SW480 (cell line): ENCODE measurements around the gene TAF5L.
A peak's percentile ranks its signal among the peaks of the same experiment; 100 is the strongest.

Experiments
- DNase-seq: peaks from one replicate; pipeline ENCODE4 v3.0.0-alpha.2; 2016; ENCODE audit warnings: low spot score

The TAF5L gene

DNA sequence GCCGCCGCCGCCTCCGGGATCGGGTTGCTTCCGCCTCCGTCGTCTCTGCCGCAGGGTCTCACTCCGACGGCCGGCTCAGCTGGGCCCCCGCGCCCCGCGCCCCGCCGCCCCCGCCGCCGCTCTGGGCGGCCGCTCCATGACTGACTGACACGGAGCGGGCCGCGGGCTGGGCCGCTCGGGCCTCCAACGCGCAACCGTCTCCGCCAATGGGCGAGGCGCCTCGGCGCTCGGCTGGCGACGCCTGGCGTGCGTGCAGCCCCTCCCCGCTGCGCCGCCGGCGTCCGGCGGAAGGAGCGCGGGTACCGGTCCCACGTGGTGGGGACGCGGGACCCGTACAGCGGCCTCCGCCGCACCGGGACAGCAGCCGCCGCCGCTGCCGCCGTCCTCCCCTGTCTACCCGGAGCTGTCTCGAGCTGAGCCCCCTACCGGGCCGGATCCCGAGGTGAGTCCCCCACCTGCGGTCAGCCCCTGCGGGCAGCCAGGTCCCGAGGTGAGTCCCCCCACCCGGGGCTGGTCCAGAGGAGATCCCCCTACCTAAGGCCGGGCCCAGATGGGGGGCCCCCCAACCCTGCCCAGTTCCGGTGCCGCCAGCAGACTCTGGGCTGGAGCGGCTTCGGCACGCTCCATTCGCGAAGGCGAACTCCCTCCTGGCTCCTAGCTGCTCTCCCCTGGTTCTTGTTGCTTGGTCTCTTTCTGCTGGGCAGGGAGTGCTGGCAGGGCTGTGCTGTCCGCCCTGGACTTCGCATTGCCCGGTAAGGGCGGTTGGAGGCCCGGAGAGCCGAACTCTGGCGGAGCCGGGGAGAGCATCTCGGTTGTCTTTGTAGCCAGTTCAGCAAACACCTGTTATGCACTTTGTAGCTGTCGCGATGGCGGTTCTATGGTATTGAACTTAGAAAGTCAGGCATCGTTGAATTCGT, at the start of gene TAF5L, which contains the start of gene URB2:
TAF5L (minus strand) TSS at position 208 of the 917 bp plus-strand sequence. CDS start 11,640 bp downstream, outside the sequence.
URB2 (plus strand) TSS at position 333 of the 917 bp plus-strand sequence. CDS start 1,387 bp downstream, outside the sequence.
- peak; percentile 87 for DNase-seq

DNA sequence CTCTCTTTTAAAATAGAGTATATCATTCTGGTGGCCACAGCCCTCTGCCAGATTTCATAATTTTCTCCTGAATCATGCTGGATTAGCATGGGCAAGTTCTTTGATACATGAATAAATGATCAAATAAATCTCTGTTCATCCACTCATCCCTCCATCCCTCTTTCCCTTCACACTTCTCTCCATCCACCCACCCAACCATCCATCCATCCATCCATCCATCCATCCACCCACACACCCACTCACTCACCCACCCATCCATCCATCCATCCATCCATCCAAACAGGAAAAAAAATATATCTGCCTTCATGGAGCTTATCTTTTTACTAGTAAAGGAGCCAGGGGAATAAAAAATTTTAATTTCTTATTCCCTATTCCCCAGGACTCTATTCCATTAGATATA, 49.5 kb upstream of the TAF5L start:
- DNase-seq = no peak

DNA sequence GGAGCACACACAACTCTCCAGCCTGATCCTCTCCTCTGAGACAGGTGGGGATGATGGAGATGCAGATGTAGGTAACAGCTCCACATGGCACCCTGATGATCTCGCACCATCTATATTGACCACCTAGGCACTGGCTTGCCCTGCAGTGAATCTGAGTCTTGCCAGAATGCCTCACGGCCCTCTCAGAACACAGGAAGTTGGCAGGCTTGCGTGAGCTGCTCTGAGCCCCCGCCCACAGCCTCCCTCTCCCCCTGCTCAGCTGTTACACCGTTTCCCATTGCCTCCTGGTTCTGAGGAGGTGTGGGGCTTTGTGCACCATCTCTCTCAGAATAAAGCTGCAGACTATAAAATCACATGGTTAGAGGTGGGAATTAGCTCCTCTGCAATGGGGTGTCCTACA, 48.1 kb upstream of the TAF5L start:
- no peak for DNase-seq

DNA sequence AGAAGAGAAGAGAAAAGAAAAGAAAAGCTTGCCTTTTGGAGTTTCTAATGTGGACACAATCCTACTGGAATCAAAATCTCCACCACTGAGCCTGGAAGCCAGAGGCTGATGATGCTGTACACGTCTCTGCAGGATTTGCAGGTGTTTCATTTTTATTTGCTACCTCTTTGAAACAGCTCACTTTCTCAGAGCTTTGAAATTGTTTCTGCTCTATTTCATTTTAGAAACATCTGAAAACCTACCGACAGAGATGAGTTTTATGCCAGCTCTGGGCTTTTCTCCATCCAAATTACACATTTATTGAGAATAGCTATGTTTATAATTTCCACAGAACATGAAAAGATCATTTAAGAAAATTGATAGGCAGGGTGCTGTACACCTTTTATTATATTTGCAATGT, 46.3 kb upstream of the TAF5L start:
- DNase-seq = no peak

DNA sequence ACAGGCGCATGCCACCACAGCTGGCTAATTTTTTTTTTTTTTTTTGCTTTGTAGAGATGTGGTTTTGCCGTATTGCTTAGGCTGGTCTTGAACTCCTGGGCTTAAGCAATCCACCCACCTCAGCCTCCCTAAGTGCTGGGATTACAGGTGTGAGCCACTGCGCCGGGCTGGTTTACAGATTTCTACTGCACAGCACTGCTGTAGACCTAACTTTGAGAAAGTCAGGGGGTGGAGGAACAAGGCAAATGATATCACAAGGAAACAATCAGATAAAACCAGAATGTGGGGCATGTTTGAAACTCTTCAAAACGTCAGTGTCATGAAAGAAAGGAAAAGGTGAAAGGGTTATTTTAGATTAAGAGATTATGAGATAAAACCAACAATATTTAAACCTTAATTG, 45.4 kb upstream of the TAF5L start:
- DNase-seq = no peak

DNA sequence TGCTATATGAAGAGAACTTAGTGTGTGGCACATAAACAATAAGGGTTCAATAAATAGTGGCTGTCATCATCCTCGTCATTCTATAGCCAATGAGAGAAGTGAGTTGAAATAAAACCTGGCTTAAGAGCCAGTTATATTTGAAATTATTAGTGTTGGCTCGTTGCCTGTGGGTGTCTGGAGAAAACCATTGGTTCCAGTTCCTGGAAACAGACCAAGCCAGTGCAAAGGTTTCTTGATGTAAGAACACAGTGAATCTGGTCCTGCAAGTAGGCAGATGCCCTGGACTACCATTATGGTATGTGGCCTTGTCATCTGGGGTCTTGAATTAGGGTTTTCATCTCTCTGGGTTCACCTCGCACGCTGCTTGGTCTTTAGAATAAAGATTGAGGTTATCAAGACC, 43.4 kb upstream of the TAF5L start:
- no peak for DNase-seq

DNA sequence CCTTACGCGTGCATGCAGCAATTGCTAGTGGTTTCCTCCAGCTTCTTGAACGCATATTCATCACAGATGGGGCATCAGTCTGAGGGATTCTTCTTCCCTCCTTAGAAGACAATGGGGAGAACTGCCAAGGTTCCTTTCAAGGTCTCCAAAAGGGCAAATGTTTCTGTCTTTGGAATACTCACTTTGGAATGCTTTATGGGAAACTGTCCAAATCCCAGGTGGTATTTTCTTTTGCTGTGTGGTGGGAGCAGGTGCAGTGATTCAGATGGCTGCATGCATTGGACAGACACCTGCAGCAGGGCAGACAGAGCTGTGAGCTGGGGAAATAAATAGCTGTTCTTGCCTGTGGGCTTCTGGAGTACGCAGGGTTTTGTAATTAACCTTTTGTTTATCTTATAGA, 40.7 kb upstream of the TAF5L start:
- no peak for DNase-seq

DNA sequence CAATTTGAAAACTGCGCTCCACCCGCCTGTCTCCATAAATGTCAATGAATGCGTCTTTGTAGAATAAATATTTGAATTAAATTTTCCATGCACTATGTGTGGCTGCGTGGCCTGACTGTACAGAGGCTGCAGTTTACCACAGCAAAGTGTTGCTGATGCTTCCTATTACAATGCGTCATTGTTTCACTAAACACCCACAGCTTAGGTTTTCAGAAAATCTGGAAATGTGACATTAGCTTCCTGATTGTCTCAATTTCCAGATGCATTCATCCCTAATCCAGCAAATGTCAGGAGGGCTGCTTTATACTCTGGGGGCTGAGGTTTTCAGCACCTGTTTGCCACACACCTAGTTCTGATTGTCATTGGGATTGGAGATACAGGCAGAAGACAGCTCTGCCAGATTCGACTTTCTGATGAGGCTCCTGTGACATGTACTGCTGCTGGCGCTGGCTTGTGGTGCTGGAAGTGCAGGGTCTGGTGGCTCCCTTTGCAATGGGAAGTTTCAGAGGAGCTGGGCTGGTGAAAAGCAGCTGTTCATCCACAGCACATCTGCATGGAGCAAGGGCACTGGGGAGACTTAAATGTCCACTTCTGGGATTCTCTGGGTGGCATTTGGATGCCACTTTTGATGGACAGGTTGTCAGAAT, 40.1 kb upstream of the TAF5L start:
- no peak for DNase-seq

DNA sequence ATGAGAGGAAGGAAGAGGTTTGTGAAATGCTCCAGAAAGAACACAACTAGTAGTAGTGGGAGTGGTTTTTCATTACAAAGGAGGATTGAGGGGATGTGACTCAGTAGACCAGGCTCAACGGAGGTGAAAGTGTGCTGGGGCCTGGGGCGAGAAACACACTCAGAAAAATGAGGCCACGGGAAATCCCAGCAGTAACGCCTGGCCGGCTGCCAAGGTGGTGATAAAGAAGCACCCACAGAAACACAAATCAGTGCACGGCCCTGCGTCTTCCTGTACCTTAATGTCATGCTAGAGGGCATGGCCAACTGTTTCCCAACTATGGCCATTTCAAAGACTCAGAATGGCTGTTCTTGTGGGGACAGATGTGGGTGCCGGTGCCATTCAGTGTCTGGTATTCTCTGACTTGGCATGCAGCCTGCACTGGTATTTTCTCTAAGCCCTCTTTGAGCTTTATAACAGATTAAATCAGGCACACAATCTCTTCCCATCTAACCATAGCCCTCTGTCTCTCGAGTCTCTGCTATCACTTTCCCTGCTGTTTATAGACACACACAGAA, 38.3 kb upstream of the TAF5L start:
- no peak for DNase-seq

DNA sequence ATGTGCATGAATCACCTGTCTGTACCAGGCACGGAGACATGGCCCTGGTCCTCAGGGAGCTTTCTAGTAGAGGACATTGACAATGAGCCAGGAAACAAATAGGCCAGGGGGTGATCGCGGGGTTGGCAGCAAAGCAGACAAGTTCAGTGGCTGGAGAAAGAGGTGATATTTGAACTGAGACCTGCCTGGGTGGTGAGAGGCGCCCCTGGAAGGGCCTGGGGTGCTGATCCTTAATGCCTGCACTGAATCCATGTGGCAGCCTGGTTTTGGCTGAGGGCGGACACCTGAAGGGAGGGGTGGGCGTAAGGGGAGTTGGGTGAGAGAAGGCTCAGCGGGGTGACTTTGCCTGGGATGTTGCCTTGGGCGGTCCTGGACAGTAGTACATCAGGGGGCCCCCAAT, 36.0 kb upstream of the TAF5L start:
- no peak for DNase-seq

DNA sequence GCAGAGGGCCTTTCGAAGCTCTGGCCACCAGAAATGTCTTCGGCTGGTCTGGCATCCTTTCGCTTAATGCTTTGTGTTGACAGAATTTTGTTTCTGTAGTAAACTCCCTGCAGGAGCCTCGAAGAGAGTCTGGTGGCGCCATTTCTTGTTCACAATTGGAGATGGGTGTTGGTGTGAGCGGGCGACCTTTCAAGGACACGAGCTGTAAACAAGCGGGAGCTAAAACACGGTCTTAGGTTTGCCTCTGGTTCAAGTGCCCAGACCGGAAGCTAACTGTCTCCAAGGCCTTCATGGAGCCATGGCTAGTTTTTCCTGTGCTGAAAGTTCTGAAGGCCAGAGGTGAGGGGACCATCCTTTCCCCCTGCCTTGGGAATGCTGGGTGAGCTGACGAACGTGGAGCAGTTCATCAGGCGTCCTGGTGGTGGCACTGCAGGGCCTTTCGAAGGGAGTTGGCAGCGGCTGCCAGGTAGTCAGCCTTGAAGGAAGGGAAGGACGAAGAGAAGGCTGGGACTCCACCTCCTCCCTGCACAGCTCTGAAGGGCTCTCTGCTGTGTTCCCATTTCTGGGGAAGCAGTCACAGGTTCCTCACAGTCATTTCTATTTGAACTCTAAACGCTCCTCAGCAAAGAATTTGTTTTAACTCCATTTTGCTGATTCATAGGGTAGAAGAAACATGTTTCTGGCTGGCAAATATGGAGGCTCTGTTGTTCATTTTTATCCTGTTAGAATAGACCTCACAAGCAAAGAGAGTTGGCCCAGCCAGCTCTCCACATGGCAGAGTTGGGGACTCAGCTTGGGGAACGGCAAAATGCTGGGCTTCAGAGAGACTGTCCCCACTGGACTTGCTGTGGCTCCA, 35.3 kb upstream of the TAF5L start:
- peak; percentile 30 for DNase-seq

DNA sequence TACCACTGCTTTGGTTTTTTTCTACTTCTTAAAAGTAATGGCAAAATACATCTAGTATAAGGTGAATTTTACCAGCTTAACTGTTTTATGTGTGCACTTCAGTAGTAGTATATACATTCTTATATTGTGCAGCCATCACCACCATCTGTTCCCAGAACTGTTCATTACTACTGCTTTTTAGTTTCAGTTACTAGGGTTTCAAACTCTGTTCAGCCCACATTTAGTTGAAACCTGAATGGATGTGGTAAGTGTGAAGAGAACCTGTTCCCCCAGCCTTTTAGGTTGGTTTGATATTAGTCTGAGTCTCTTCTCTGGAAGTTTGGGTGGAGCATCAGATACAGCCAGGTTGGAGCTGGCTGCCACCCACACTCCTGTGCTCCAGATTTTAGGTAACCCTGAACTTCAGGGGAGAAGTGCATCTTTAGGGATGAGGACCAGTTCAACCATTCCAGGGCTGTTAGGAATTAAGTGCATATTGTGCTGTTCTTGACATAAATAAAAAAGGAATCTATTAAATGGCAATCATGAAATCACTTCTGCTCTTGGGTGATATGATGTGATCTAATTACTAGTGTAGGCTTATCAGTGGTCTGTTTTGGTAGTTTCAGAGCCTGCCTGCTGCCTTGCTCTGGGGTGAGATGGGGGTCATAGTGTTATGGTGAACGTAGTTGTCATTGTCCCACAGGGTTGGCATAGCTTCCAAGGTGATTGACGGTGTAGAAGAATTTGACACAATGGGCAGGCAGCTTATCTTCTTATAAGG, 32.3 kb upstream of the TAF5L start:
- no peak for DNase-seq

DNA sequence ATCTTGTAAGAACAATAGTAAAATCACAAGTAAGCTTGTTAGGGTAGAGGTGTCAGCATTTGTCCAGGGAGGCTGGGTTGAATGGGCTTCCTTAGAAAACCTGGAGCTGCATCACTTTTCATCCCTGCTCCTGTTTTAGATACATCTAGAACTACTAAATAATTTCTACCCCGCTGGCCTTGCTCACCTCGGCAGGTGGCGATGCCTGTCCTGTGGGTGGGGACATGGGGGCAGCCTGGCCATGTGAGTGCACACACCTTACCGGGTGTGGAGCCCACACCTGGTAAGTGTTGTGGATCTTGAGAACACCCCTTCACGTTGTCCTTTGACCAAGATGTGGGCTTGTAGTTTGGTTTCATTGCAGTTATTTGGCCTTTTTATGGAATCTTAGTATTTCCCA, 29.9 kb upstream of the TAF5L start:
- no peak for DNase-seq

DNA sequence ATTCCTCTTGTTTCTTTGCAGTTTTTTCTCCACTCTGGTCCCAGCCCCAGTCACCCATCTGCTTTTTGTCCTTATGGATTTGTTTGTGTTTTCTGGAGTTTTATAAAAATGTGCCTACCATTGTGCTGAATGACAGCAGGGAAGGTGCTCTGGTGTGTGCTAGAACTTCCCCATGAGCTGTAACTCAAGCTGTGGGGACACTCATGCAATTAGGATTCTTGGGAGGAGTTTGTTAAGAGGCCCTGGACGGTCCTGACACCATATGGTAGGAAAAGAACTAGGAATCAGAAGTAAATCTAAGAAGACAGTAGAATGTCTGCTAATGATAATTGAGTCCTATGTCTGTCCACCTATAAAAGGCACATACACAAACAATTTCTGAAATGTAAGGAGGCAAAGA, 27.5 kb upstream of the TAF5L start:
- DNase-seq = no peak

DNA sequence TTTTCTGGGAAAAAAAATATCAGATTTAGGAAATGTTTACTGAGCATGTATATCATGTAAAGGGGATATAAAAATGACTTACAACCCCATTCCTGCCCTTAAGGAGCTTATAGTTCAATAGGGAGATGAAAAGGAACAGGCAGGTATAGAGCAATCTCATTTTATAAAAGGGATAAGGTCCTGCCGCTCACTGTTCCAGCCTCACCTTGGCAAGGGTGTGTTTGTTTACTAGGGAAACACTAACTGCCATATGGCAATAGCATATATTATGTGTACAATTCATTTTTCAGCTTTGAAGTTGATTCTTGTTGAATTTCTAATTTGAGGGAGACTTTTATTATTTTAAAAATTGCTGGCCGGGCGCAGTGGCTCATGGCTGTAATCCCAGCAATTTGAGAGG, 25.6 kb upstream of the TAF5L start:
- DNase-seq = no peak

DNA sequence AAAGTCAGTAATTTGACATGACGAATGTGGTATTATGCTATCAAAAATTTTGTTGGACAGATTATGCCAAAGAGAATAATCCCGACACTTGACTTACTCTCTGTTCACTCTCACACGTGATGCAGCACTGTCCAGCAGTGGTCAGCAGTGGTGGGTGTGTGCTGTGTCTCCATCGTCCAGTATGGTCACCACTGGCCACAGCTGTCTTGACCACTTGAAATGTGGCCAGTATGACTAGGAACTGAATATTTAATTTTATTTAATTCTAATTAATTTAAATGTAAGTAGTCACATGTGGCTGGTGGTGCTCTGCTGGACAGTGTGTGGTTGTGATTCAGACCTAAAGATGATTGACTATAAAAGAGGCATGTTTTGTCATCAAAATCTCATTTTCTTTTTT, 24.1 kb upstream of the TAF5L start:
- no peak for DNase-seq

DNA sequence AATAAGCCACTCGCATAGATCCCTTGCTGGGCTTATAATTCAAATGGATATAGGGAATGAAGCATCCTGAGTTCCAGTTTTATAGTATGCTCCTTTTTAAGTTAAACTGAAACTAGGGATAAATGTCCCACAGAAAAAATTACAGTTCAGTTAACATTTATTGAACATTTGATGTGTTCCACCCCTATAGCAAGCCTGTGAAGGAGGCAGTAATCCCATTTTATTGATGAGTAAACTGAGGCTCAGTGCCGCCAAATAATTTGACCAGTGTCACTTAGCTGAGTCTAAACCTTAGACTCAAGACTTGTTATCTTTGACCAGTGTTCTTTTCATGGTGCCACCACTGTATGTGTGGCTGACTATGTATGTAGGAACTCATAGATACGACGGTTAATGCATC, 22.5 kb upstream of the TAF5L start:
- no peak for DNase-seq

DNA sequence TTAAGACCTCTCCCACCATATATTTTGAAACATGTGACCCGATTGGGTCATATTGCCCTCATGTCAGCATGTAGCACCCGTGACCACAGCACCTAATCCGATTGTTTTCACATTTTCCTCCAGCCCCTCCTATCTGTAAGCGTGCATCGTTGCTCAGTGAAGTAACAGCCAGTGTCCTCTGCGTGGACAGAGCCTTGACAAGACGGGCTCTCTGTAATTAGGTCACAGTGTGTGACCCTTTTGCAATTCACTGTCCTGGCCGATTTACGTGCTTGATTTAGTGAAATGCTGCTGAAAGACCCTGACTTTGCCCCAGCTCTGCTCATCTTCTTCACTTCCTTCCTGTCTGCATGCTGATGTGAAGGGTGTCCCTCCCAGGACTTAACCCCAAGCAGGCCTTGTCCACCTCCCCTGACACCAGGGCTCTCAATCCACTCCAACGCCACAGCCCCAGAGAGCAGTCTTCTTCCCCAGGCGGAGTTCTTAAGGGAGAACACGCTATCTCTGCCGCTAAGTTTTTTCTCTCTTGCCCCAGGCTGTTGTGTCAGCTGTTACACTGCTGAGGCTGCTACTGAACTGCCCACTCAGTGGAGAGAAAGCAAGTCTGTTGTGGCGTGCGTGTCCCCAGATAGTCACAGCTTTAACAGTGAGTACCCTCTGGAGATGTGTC, 19.5 kb upstream of the TAF5L start:
- no peak for DNase-seq

DNA sequence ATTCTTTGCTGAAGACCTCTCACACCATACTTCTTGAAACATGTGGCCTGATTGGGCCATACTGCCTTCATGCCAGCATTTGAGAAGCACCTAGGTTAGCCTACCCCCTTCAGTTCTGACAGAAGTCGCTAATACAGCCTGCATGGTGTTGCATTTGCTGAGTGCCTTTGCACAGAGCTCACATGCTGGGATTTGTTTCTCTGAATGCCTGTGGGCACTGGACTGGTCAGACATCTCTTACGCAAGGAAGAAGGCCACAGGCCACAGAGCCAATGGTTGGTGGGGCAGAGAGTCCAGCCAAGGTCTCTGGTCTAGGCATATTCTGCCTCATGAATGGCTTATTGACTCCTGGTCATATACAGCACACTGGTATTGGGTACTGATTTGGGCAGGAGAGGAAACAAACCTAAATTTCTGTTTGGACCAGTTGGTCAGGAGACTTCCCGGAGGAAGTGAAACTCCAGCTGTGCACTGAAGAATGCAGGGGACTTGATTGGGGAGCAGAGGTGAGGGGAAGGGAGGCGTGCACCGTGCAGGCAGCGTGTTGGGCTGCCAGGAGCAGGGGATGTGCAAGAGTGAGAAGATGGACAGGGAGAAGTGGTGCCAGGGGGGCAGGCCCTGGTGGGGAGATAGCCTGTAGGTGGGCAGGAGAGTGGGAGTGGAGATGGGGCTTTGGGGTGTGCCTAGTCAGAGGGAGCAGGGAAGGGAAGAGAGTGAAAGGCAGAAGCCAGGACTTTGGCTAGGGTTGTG, 18.2 kb upstream of the TAF5L start:
- DNase-seq = no peak

DNA sequence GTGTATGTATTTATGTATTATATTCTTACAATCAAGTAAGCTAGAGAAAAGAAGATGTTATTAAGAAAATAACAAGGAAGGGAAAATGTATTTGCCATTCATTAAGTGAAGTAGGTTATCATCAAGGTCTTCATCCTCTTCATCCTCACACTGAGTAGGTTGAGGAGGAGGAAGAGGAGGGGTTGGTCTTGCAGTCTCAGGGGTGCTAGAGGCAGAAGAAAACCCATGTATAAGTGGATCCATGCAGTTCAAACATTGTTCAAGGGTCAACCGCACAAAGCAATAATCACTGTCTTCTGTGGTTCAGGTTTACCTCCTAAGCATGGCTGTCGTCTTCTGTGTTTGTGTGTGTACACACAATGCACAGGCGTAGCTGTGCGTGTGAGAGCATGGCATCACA, 17.0 kb upstream of the TAF5L start:
- DNase-seq = no peak
